HG02571 (cell line): ENCODE results near the gene RAB40A.
A peak's percentile ranks its signal among the peaks of the same experiment; 100 is the strongest.
"Not testable (repeated sequence)": the region's sequence is repeated elsewhere in the genome, so short reads cannot be mapped to it uniquely, and the experiment has no call there.

Experiments
- ATAC-seq: cut with Tn5 transposase; IDR thresholded peaks from one replicate; pipeline ENCODE4 v1.9.1; 2021; ENCODE audit warnings: mild to moderate bottlenecking, moderate library complexity; ENCODE audit not compliant: unreplicated experiment

RAB40A gene

GRCh38 chrX:103464774-103465117 is 54.5 kb downstream of the RAB40A start:
- ATAC-seq, result peak; percentile 91

GRCh38 chrX:103464072-103464773 is 55.1 kb downstream of the RAB40A start:
- ATAC-seq, result peak; percentile 59

DNA sequence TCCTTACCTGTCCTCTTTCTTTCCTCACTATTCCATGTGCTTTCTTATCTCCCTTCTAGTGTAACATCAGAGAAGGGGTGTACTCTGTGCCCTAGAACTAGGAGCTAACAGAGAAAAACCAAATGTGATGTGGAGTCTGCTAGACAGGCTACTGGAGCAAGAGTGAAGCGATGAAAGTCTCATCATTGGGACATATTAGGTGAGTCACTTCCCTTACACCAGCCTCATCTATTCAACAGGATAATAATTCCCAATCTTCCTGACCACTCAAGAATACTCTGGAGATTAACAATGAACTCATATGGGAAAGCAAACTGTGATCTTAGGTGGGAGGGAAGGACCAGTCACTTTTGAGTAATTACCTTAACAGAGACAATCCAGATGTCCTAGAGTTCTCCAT is 58.1 kb downstream of the RAB40A start:
- no peak for ATAC-seq

GRCh38 chrX:103460001-103460755 is 59.1 kb downstream of the RAB40A start:
- not testable (repeated sequence) for ATAC-seq

DNA sequence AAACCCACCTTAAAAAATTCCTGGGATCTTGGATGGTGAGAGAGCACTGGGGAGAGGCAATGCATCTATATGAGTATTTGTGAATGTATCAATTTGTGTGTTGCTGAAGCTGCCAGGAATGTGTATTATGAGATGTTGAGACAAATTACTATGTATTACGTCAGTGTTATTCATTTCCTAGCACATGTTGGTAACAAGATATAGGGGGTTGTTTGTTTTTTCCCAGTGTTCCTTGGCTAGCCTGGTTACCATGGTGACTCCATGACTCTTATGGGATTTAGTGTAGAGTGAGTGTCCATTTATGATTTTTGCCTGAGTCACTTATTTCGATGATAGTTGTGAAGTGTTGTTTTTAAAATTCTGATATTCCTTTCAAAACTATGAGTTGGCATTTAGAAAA is 65.6 kb downstream of the RAB40A start:
- no peak for ATAC-seq
